CD4-positive, alpha-beta T cell treated with Interleukin-17A for 4 hours (primary cell): ENCODE measurements around the gene ING5.

ENCODE experiments used
- DNase-seq: peaks from one replicate; pipeline ENCODE4 v3.0.0-alpha.2; 2020; ENCODE audit warnings: mixed read lengths

Gene ING5

GRCh38 chr2:241763551-241764274, 61.9 kb downstream of the ING5 start:
- DNase-seq, result no peak

GRCh38 chr2:241764275-241765241, 62.7 kb downstream of the ING5 start:
- DNase-seq, result no peak

- DNase-seq, result no peak
Measured at GRCh38 chr2:241767464-241768250, 65.8 kb downstream of the ING5 start.

GRCh38 chr2:241768251-241768711, 66.4 kb downstream of the ING5 start:
- no peak for DNase-seq

GRCh38 chr2:241768850-241769249, 67.0 kb downstream of the ING5 start:
- DNase-seq, result no peak

GRCh38 chr2:241769819-241770184, 68.0 kb downstream of the ING5 start:
- no peak for DNase-seq

GRCh38 chr2:241770185-241770935, 68.5 kb downstream of the ING5 start:
- DNase-seq, result no peak

GRCh38 chr2:241770936-241771285, 69.1 kb downstream of the ING5 start:
- DNase-seq, result no peak

- no peak for DNase-seq
Measured at GRCh38 chr2:241771286-241772062, 69.6 kb downstream of the ING5 start.

- peak; percentile 22 for DNase-seq
Measured at GRCh38 chr2:241772063-241772499, 70.2 kb downstream of the ING5 start.

GRCh38 chr2:241773511-241774418, 71.9 kb downstream of the ING5 start:
- DNase-seq, result no peak

GRCh38 chr2:241774419-241775222, 72.8 kb downstream of the ING5 start:
- no peak for DNase-seq

GRCh38 chr2:241775223-241776177, 73.7 kb downstream of the ING5 start:
- DNase-seq, result no peak

GRCh38 chr2:241776336-241777169, 74.7 kb downstream of the ING5 start, which contains the start of gene GAL3ST2:
GAL3ST2 (plus strand) TSS chr2:241776822; CDS start chr2:241776956, 134 bp downstream.
- DNase-seq, result no peak

GRCh38 chr2:241777170-241777685, 75.4 kb downstream of the ING5 start:
- DNase-seq, result no peak

GRCh38 chr2:241777686-241778627, 76.1 kb downstream of the ING5 start:
- DNase-seq, result no peak
